Measurements from ENCODE around the gene ADIPOR2.

ADIPOR2 gene

GRCh38 chr12:1833596-1834028 lies 142.7 kb downstream of the ADIPOR2 start:
- TF ChIP-seq FOXP2 (optimal IDR thresholded peaks at IDR 0.05; ENCODE audit: borderline replicate concordance, extremely low read depth, extremely low read length, insufficient read depth): no peak
- TF ChIP-seq POLR2AphosphoS5 (IDR thresholded peaks at IDR 0.05; ENCODE audit: low read depth, low read length): no peak
- no peak for TF ChIP-seq SIN3A (IDR thresholded peaks at IDR 0.05; ENCODE audit: borderline replicate concordance, insufficient read depth, low read length)

- TF ChIP-seq TAF1 (IDR thresholded peaks at IDR 0.05; ENCODE audit: borderline replicate concordance, insufficient read depth, low read length): no peak
- no peak for TF ChIP-seq SIN3A (IDR thresholded peaks at IDR 0.05; ENCODE audit: borderline replicate concordance, insufficient read depth, low read length)
- no peak for TF ChIP-seq POLR2AphosphoS5 (IDR thresholded peaks at IDR 0.05; ENCODE audit: low read depth, low read length)
Measured at GRCh38 chr12:1834186-1834925, 143.5 kb downstream of the ADIPOR2 start.

DNA sequence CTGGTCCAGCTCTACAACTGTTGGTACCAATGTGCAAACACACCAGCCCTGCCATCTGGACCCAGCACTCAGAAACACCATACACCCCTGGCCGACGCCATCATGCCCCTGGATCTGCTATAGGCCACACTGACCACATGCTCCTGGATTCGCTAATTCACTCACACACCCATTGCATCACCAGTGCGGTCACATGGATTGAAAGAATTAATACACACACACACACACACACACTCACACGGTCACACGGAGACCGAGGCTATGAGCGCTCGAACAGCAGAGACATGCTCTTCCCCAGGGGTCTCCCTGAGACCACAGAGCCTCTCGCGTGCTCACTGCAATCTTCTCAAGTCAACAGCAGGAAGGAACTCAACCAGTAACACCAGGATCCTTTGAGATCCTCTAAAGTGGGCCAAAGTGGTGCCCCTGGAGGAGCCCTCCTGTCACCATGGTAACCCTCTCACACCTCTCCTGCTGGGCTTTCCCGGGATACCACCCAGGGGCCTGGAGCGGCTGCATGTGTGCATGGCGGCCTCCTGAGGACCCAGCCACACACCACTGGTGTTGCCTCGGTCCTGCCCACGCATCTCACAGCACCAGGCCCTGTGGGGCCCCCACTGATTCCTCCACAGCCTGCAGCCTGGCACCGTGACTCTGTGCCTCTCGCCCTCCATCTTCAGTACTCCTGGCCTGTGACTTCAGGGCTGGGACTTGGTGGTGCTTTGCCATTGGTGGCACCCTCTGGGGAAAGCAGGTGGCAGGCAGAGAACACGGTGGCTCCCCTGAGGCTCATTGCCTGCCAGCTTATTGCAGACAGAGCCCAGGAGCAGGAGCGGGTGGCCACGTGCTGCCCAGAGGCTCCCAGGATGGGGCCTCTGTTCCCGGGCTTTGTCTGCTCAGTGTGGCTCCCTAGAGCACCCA lies 144.6 kb downstream of the ADIPOR2 start:
- no peak for TF ChIP-seq FOXP2 (optimal IDR thresholded peaks at IDR 0.05; ENCODE audit: borderline replicate concordance, extremely low read depth, extremely low read length, insufficient read depth)
- TF ChIP-seq POLR2AphosphoS5 (IDR thresholded peaks at IDR 0.05; ENCODE audit: low read depth, low read length): no peak
- no peak for TF ChIP-seq SIN3A (IDR thresholded peaks at IDR 0.05; ENCODE audit: borderline replicate concordance, insufficient read depth, low read length)
- no peak for TF ChIP-seq TAF1 (IDR thresholded peaks at IDR 0.05; ENCODE audit: borderline replicate concordance, insufficient read depth, low read length)
- TF ChIP-seq, protein P1, sequence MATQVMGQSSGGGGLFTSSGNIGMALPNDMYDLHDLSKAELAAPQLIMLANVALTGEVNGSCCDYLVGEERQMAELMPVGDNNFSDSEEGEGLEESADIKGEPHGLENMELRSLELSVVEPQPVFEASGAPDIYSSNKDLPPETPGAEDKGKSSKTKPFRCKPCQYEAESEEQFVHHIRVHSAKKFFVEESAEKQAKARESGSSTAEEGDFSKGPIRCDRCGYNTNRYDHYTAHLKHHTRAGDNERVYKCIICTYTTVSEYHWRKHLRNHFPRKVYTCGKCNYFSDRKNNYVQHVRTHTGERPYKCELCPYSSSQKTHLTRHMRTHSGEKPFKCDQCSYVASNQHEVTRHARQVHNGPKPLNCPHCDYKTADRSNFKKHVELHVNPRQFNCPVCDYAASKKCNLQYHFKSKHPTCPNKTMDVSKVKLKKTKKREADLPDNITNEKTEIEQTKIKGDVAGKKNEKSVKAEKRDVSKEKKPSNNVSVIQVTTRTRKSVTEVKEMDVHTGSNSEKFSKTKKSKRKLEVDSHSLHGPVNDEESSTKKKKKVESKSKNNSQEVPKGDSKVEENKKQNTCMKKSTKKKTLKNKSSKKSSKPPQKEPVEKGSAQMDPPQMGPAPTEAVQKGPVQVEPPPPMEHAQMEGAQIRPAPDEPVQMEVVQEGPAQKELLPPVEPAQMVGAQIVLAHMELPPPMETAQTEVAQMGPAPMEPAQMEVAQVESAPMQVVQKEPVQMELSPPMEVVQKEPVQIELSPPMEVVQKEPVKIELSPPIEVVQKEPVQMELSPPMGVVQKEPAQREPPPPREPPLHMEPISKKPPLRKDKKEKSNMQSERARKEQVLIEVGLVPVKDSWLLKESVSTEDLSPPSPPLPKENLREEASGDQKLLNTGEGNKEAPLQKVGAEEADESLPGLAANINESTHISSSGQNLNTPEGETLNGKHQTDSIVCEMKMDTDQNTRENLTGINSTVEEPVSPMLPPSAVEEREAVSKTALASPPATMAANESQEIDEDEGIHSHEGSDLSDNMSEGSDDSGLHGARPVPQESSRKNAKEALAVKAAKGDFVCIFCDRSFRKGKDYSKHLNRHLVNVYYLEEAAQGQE (IDR thresholded peaks at IDR 0.05; ENCODE audit: insufficient read depth in 1 of 2, low read depth in 2 of 2, low read length in 2 of 2): no peak

GRCh38 chr12:1836241-1836803 lies 145.5 kb downstream of the ADIPOR2 start:
- no peak for TF ChIP-seq TAF1 (IDR thresholded peaks at IDR 0.05; ENCODE audit: borderline replicate concordance, insufficient read depth, low read length)
- no peak for TF ChIP-seq FOXP2 (optimal IDR thresholded peaks at IDR 0.05; ENCODE audit: borderline replicate concordance, extremely low read depth, extremely low read length, insufficient read depth)
- TF ChIP-seq, protein P1 (IDR thresholded peaks at IDR 0.05; ENCODE audit: insufficient read depth in 1 of 2, low read depth in 2 of 2, low read length in 2 of 2): no peak
- TF ChIP-seq POLR2AphosphoS5 (IDR thresholded peaks at IDR 0.05; ENCODE audit: low read depth, low read length): no peak
- TF ChIP-seq SIN3A (IDR thresholded peaks at IDR 0.05; ENCODE audit: borderline replicate concordance, insufficient read depth, low read length): no peak

DNA sequence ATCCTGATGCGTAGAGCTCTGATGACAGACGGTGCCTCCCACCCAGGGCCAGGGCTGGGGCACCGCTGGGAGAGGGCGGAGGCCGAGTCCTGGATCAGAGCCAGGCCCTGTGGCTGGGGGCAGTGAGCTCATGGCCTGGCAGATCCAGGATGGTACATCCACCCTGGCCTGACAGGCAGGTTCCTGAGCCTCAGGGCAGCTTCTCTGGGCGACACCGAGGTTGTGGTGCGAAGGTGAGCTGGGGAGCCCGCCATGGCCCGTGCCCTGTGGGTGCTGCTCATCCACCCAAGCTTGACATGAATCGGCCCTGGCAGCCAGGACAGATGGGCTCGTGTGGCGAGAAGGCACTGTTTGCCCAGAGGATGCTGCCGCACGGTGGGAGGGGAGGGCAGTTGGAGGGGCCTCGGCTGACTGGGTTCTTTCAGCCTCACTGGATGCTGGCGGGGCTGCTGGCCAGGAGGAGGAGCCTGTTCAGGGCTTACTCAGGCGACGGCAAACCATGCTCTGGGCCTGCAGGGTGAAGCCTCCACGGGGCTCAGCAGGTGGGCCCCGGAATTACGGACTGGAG lies 146.1 kb downstream of the ADIPOR2 start:
- TF ChIP-seq, protein P1 (IDR thresholded peaks at IDR 0.05; ENCODE audit: insufficient read depth in 1 of 2, low read depth in 2 of 2, low read length in 2 of 2): no peak
- TF ChIP-seq SIN3A (IDR thresholded peaks at IDR 0.05; ENCODE audit: borderline replicate concordance, insufficient read depth, low read length) (no peak), TAF1 (IDR thresholded peaks at IDR 0.05; ENCODE audit: borderline replicate concordance, insufficient read depth, low read length) (no peak), FOXP2 (optimal IDR thresholded peaks at IDR 0.05; ENCODE audit: borderline replicate concordance, extremely low read depth, extremely low read length, insufficient read depth) (no peak), POLR2AphosphoS5 (IDR thresholded peaks at IDR 0.05; ENCODE audit: low read depth, low read length) (no peak)

Data from PFSK-1 (cell line).